Cardiac fibroblast (primary cell): ENCODE measurements around the gene SMIM5.

Source experiments
- DNase-seq, 2 donors: peaks; one replicate each; pipeline versions ENCODE4 v3.0.0 to v3.0.0-alpha.2; 2010; ENCODE audit warnings: low read depth in 2 of 2
- H3K4me3 ChIP-seq, 2 donors: replicated peaks in 1 of 2; 1 replicate in 1 of 2; 2 replicates in 1 of 2; pipeline ENCODE4 v1.5.1; 2011; ENCODE audit warnings: low read depth in 2 of 2, low read length in 2 of 2, mild to moderate bottlenecking in 2 of 2, moderate library complexity in 1 of 2
- TF ChIP-seq, protein P1 (sequence below): IDR thresholded peaks from one replicate; pipeline ENCODE4 v1.5.1; 2011; ENCODE audit warnings: low read depth, mild to moderate bottlenecking, low read length, inconsistent platforms

SMIM5 gene, protein sequence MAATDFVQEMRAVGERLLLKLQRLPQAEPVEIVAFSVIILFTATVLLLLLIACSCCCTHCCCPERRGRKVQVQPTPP

DNA sequence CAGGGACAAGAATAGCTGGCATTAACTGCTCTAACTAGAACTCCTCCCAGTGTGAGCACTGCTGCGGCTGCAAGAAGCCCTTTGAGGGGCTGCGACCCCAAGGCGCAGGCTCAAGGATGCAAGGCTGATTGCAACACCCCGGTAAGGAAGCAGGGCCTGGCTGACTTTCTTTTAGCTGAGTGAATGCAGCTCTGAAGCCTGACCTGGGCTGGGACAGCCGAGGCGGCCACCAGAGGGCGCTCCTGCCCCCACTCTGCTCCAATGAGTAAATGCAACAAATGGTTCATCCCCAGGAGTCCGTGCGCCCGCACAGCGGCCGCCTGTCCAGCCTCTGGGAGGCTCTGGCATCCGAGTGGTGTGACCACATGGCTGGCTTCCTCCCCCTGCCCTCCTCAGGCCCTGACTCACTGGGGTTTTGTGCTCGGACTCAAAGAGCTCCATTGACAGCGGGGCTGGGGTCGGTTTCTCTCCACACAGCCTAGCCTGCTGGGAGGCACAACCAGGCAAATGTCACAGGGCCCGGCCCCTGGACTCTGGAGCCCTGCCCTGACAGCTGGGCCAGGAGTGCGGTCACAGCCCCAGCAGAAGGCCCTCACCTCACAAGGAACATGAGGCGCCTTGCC is at the start of gene SMIM5:
TSS of gene SMIM5 (plus strand) at position 572 of the 623 bp plus-strand sequence. CDS start 6,768 bp downstream, outside the sequence.
- no peak within 1 kb of the TSS for H3K4me3 ChIP-seq
- DNase-seq = peak; percentile 90 to 91
- TF ChIP-seq, protein P1, sequence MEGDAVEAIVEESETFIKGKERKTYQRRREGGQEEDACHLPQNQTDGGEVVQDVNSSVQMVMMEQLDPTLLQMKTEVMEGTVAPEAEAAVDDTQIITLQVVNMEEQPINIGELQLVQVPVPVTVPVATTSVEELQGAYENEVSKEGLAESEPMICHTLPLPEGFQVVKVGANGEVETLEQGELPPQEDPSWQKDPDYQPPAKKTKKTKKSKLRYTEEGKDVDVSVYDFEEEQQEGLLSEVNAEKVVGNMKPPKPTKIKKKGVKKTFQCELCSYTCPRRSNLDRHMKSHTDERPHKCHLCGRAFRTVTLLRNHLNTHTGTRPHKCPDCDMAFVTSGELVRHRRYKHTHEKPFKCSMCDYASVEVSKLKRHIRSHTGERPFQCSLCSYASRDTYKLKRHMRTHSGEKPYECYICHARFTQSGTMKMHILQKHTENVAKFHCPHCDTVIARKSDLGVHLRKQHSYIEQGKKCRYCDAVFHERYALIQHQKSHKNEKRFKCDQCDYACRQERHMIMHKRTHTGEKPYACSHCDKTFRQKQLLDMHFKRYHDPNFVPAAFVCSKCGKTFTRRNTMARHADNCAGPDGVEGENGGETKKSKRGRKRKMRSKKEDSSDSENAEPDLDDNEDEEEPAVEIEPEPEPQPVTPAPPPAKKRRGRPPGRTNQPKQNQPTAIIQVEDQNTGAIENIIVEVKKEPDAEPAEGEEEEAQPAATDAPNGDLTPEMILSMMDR = peak; percentile 96

DNA sequence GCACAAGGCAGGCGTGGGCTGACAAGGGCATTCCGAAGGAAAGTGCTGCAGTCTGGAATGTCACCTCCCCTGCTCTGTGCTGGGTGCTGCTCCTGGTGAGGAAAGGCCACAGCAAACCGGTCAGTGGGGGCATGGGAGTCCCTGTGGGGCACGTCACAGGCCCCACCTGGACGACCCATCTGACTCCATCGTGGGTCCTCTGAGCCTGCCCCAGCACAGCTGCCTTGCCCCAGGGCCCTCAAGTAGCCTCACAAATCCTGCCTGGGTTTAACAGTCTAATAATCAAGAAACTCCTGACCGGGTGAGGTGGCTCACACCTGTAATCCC is 48.4 kb upstream of the SMIM5 start:
- H3K4me3 ChIP-seq = no peak overlapping the region
- no peak for DNase-seq
- TF ChIP-seq, protein P1 = no peak

DNA sequence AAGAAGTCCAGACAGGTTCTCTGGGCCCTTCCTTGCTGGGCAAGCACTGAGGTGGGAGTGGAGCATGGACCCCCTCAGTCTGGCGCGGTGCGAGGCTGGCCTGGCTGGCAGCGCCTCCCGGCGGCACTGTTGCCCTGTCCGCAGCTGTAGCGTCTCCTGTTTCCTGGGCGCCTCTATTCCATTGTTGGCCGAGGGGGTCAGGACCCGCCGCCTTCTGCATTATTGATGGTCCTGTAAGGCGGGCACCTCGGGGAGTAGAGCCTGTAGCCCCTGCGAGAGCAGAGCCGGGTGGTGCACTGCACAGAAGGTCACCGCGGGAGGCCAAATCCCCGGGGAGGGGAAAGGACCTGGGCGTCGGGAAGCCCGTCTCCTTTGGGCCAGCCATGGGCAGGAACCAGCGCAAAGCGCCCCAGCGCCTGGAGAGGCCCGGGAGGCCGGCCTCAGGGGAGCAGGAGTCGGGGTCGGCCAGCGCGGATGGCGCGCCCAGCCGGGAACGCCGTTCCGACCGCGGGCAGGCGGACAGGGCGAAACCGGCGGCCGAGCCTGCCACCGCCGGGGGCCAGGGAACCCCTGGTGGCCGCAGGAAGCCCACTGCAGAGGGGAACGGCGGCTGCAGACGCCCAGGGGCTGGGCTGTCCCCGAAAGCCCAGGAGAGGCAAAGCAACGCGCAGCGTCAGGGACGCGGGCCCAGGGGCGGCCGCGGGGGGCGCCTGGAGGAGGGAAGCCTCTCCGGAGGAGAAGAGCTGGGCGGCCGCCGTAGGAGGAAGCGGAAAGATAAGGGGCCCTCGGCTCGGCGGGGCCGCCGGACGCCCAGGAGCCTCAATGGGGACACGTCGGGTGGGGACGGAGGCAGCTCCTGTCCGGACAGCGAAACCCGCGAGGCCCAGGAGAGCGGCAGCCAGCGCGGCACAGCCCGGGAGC is 45.3 kb upstream of the SMIM5 start, which contains the start of gene MYO15B:
TSS of gene MYO15B (plus strand) at position 126 of the 921 bp plus-strand sequence. CDS start at position 384, 258 bp downstream.
- TF ChIP-seq, protein P1 = peak; percentile 5
- DNase-seq = peak in 1 of 2 donors; percentile 12
- H3K4me3 ChIP-seq = peak within 1 kb of the TSS in 1 of 2 donors; percentile 21

DNA sequence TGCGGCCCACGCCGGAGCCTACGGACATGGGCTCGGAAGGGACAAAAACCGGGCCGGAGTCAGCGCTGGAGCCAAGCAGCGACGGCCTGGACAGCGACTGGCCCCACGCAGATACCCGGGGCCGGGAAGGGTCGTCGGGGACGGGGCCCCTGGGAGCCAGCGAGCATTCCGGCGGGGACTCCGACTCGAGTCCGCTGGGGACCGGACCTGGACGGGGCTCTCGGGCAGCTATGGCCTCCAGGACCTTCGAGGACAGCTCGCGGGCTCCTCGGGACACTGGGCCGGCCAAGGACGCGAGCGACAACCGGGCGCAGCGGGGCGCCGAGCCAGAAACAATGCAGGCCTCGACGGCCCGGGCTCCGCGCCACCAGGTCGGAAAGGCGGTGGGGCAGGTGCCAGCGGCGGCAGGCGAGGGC is 44.6 kb upstream of the SMIM5 start:
- peak overlapping the region; percentile 21 for H3K4me3 ChIP-seq

DNA sequence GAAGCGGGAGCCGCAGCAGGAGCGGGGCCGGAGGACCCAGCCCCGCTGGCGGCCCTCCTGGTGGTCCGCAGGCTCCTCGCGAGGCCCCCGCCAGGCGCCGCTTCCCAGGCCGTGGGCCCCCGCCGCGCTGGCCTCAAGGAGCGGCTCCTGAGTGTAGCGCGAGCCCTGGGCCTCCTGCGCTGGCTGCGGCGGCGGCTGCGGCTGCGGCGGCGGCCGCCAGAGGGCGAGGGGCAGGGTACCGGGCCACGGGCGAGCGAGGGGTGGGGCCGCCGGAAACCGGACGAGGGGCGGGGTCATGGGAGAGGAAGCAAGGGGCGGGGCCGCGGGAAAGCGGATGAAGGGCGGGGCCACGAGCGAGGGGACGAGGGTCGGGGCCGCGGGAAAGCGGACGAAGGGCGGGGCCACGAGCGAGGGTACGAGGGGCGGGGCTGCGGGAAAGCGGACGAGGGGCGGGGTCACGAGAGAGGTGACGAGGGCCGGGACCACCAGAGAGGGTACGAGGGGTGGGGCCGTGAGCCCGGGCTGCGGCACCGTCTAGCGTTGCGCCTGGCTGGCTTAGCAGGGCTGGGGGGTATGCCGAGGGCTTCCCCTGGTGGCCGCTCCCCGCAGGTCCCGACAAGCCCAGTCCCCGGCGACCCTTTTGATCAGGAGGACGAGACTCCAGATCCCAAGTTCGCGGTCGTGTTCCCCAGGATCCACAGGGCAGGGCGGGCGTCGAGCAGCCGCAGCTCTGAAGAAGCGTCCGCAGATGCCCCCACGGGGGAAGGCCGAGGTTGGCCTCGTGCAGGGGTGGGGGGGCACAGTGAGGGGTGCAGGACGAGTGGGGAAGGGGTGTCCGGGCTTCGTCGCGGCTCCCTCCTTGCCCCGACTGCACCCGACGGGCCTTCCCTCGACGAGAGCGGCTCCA is 44.0 kb upstream of the SMIM5 start:
- H3K4me3 ChIP-seq = peak overlapping the region; percentile 51 to 55
- TF ChIP-seq, protein P1 = no peak
- peak; percentile 78 to 89 for DNase-seq

More for the DNA sequence above, 44.6 kb upstream of the SMIM5 start:
- TF ChIP-seq, protein P1 = no peak
- DNase-seq = no peak

DNA sequence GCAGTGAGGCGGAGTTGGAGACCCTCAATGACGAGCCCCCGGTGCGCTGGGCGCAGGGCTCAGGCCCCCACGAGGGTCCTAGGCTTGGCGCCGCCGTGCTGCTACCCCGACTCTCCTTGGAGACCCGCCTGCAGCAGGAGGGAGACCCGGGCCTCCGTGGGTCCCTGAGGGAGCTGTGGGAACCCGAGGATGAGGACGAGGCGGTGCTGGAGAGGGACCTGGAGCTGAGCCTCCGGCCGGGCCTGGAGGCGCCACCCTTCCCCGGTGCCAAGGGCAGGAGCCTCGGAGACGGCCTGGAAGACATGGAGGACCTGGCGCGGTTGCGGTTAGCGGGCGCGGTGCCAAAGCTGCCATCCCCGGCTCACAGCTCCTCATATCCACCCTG is 43.3 kb upstream of the SMIM5 start:
- TF ChIP-seq, protein P1 = no peak
- no peak for DNase-seq
- peak overlapping the region in 1 of 2 donors; percentile 51 for H3K4me3 ChIP-seq
